Suprapubic skin (tissue), 3 donors: ENCODE results near the gene NUP93.

ENCODE experiments used
- CTCF ChIP-seq, 2 donors: fragments of 200-600 bp in 1 of 2; fragments of 450-650 bp in 1 of 2; sonication (generic) in 1 of 2; IDR thresholded peaks; one replicate each; pipeline ENCODE4 v1.5.1; 2016 to 2019; ENCODE audit warnings: antibody characterized with exemption in 2 of 2, mild to moderate bottlenecking in 1 of 2, moderate library complexity in 1 of 2
- POLR2A ChIP-seq, 2 donors: fragments of 450-650 bp; IDR thresholded peaks; one replicate each; pipeline ENCODE4 v1.6.1; 2017; ENCODE audit warnings: antibody characterized with exemption in 2 of 2, mild to moderate bottlenecking in 2 of 2, moderate library complexity in 2 of 2

- TF ChIP-seq CTCF (IDR thresholded peaks at IDR 0.05) (no peak), POLR2A (IDR thresholded peaks at IDR 0.05) (no peak)
Observed at GRCh38 chr16:56683424-56684172, 46.3 kb upstream of the NUP93 start.
